ENCODE results near the gene CAMK2G.
A peak's percentile ranks its signal among the peaks of the same experiment; 100 is the strongest.
"Not testable (repeated sequence)": the region's sequence is repeated elsewhere in the genome, so short reads cannot be mapped to it uniquely, and the experiment has no call there.

Gene CAMK2G

DNA sequence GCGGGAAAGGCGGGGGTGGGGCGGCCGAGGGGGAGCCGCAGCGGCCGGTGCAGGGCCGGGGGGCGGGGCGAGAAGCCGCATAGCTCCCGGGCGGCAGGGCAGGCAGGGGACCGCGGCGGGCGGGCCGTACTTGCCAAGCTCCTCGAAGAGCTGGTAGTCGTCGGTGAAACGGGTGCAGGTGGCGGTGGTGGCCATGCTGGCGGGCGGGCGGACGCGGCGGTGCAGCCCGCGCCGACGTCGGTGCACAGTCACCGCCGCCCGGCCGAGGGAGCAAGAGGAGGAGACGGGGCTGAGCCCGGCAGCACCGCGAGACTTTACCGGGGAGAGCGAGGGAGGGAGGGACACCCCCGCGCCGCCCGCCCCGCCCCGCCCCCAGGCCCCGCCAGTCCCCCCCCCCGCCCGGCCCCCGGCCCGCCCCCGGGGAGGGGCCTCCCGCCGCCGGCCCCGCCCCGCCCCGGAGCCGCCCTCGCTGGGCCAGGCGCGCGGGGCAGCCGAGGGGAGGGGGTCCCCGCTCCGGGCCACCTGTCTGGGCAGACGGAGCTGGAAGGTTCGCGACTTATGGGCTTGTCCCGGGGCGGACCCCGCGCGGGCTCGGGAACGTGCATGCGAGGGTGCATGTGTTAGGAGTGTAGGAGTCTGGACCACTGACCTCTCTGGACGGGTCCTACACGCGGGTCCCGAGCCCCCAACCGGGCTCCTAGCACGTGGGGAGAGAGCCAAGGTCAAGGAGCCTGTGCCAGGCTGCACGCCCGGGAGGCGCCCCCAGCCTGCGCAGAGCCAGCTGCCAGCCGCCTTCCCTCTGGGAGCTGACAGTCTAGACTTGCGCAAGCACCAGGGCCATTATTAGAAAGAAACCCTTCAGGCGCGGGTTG lies at the start of gene CAMK2G:
CAMK2G (minus strand) TSS at position 289 of the 872 bp plus-strand sequence; CDS start at position 195, 94 bp downstream.
- ATAC-seq (replicated peaks; ENCODE audit: extremely low read depth, poor library complexity, severe bottlenecking): peak; percentile 76
- Mint-ChIP-seq H3K4me1 (peaks cover 53% of the 10 kb centered on the region), H3K9me3 (no peaks in the 10 kb centered on the region)

DNA sequence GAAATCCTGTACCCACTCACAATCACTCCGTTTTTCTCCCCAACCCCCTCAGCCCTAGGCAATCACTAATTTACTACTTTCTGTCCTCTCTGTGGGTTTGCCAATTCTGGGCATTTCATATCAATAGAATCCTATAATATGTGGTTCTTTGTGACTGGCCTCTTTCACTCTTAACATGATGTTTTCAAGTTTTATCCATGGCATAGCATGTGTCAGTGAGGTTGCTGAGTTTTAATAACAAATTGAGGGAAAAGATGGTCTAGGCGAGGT lies 48.4 kb upstream of the CAMK2G start:
- Mint-ChIP-seq H3K27ac (ENCODE audit: low read depth) (no peak overlapping the region), H3K27me3 (peaks cover 13% of the 10 kb centered on the region), H3K4me1 (peaks cover 22% of the 10 kb centered on the region), H3K36me3 (ENCODE audit: insufficient read depth) (peaks cover 3% of the 10 kb centered on the region), H3K4me3 (no peak overlapping the region), H3K9me3 (no peaks in the 10 kb centered on the region)
- ATAC-seq (replicated peaks; ENCODE audit: extremely low read depth, poor library complexity, severe bottlenecking) (no peak), DNase-seq (ENCODE audit: low spot score in 2 of 2) (no peak)

More for the DNA sequence above, at the start of gene CAMK2G:
- H3K36me3 Mint-ChIP-seq (ENCODE audit: insufficient read depth): peaks cover 22% of the 10 kb centered on the region
- peak within 1 kb of the TSS; percentile 59 for H3K27ac Mint-ChIP-seq (ENCODE audit: low read depth)
- peak; percentile 66 to 67 for DNase-seq (ENCODE audit: low spot score in 2 of 2)
- peak within 1 kb of the TSS; percentile 79 for H3K4me3 Mint-ChIP-seq
- H3K27me3 Mint-ChIP-seq: no peaks in the 10 kb centered on the region

DNA sequence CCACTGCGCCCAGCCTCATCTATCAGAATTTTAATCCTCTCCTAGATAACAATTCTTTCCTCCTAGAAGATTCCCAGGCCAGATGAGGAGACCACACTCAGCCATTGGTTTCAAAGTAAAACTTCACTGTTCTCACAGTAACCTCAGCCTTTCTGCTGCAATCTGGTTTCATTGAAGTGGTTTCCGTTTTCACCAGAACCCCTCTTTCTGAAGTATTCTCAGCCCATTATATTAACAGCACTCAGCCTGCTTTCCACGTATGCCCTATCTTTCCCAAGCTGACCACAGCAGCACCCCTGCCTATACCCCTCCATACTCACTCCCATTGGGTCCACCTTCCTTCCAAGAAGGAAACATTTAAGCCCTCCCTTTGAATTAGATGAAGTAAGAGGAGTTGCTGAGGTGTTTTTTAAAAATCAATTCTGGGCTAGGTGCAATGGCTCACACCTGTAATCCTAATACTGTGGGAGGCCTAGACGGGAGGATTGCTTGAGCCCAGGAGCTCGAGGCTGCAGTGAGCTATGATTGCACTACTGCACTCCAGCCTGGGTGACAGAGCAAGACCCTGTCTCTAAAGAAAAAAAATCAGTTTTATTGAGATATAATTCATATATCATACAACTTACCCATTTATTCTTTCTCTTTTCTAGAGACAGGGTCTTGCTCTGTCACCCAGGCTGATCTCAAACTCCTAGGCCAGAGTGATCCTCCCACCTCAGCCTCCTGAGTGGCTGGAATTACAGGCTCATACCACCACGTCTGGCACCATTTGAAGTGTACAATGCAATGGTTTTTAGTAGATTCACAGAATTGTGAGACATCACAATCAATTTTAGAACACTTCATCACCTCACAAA lies 47.9 kb upstream of the CAMK2G start:
- Mint-ChIP-seq H3K9me3 (no peaks in the 10 kb centered on the region), H3K27me3 (peaks cover 13% of the 10 kb centered on the region), H3K27ac (ENCODE audit: low read depth) (no peak overlapping the region), H3K4me1 (peaks cover 22% of the 10 kb centered on the region), H3K36me3 (ENCODE audit: insufficient read depth) (peaks cover 3% of the 10 kb centered on the region), H3K4me3 (peak overlapping the region; percentile 50)
- DNase-seq (ENCODE audit: low spot score in 2 of 2) (no peak), ATAC-seq (replicated peaks; ENCODE audit: extremely low read depth, poor library complexity, severe bottlenecking) (peak; percentile 94)

DNA sequence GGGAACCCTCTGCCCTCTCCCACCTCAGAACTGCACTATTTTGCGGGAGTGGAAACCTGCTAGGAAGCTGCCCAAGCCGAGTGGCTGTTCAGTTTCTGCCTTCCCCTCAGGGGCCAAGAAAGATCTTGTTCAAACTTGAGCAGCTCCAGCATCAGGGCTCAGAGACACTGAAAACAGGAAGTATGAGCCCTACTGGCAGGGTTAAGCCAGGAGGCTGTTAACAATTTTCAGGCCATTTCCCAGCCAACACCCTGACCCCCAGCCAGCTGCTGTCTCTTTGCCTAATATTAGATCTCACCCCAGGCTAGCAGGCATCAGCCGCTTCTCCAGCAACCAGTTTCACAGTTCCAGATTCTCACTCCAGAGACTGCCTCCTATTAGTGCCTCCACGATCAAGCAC lies 45.7 kb upstream of the CAMK2G start:
- no peak overlapping the region for H3K27ac Mint-ChIP-seq (ENCODE audit: low read depth)
- no peak for DNase-seq (ENCODE audit: low spot score in 2 of 2)
- no peak for ATAC-seq (replicated peaks; ENCODE audit: extremely low read depth, poor library complexity, severe bottlenecking)
- no peak overlapping the region for H3K4me3 Mint-ChIP-seq
- H3K4me1 Mint-ChIP-seq: peaks cover 22% of the 10 kb centered on the region
- H3K9me3 Mint-ChIP-seq: no peaks in the 10 kb centered on the region
- peaks cover 12% of the 10 kb centered on the region for H3K27me3 Mint-ChIP-seq
- peaks cover 3% of the 10 kb centered on the region for H3K36me3 Mint-ChIP-seq (ENCODE audit: insufficient read depth)

DNA sequence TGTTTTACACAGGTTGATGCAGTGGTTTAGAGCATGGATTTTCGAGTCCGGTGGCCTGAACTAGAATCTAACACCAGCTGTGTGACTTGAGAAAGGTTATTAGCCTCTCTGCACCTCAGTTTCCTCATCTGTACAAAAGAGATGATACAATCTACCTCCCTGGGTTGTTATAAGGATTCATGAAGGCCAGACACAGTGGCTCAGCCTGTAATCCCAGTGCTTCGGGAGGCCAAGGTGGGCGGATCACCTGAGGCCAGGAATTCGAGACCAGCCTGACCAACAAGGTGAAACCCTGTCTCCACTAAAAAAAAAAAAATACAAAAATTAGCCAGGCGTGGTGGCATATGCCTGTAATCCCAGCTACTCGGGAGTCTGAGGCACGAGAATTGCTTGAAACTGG lies 45.1 kb upstream of the CAMK2G start:
- H3K36me3 Mint-ChIP-seq (ENCODE audit: insufficient read depth); H3K27ac Mint-ChIP-seq (ENCODE audit: low read depth); H3K9me3 Mint-ChIP-seq; H3K27me3 Mint-ChIP-seq; DNase-seq (ENCODE audit: low spot score in 2 of 2); ATAC-seq (replicated peaks; ENCODE audit: extremely low read depth, poor library complexity, severe bottlenecking); H3K4me3 Mint-ChIP-seq: not testable (repeated sequence)
- H3K4me1 Mint-ChIP-seq: peaks cover 22% of the 10 kb centered on the region

DNA sequence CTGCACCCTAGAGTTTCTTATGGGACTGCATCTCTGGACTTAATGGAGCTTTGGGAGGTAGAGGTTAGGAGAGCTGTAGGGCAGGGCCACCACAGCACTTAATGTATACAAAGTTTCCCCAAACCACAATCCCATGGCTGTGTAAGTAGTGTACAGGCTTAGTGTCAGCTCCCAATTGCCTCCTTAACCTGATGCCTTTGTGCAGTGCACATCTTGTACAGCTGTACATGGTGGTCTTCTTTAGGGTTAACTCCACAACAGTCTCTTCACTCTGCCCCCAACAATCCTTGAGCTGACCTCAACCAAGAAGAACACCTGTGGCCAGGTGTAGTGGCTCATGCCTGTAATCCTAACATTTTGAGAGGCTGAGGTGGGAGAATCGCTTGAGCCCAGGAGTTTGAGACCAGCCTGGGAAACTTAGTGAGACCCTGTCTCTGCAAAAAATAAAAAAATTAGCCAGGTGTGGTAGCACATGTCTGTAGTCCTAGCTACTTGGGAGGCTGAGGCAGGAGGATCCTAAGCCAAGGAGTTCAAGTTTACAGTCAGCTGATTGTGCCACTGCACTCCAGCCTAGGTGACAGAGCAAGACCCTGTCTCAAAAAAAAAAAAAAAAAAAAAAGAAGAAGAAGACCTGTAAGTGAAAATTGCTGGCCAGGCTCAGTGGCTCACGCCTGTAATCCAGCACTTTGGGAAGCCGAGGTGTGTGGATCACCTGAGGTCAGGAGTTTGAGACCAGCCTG lies 43.4 kb upstream of the CAMK2G start:
- no peaks in the 10 kb centered on the region for H3K9me3 Mint-ChIP-seq
- ATAC-seq (replicated peaks; ENCODE audit: extremely low read depth, poor library complexity, severe bottlenecking) (no peak), DNase-seq (ENCODE audit: low spot score in 2 of 2) (no peak)
- H3K4me3 Mint-ChIP-seq: no peak overlapping the region
- H3K4me1 Mint-ChIP-seq: peaks cover 19% of the 10 kb centered on the region
- peaks cover 2% of the 10 kb centered on the region for H3K36me3 Mint-ChIP-seq (ENCODE audit: insufficient read depth)
- peaks cover 14% of the 10 kb centered on the region for H3K27me3 Mint-ChIP-seq
- no peak overlapping the region for H3K27ac Mint-ChIP-seq (ENCODE audit: low read depth)

DNA sequence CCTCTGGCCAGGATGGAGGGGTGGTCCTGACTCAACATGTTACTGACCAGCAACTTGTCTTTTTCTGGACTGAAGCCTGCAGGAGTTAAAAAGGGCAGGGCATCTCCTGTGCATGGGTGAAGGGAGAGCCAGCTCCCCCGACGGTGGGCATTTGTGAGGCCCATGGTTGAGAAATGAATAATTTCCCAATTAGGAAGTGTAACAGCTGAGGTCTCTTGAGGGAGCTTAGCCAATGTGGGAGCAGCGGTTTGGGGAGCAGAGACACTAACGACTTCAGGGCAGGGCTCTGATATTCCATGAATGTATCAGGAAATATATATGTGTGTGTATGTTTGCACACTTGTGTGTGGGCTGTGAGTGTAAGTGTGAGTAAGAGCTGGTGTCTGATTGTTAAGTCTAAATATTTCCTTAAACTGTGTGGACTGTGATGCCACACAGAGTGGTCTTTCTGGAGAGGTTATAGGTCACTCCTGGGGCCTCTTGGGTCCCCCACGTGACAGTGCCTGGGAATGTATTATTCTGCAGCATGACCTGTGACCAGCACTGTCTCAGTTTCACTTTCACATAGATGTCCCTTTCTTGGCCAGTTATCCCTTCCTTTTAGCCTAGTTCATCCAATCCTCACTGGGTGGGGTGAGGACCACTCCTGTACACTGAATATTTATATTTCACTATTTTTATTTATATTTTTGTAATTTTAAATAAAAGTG lies 42.6 kb upstream of the CAMK2G start:
- Mint-ChIP-seq H3K4me1 (peaks cover 12% of the 10 kb centered on the region), H3K27me3 (peaks cover 17% of the 10 kb centered on the region), H3K27ac (ENCODE audit: low read depth) (no peak overlapping the region), H3K36me3 (ENCODE audit: insufficient read depth) (no peaks in the 10 kb centered on the region), H3K9me3 (no peaks in the 10 kb centered on the region), H3K4me3 (no peak overlapping the region)
- ATAC-seq (replicated peaks; ENCODE audit: extremely low read depth, poor library complexity, severe bottlenecking): no peak
- no peak for DNase-seq (ENCODE audit: low spot score in 2 of 2)

DNA sequence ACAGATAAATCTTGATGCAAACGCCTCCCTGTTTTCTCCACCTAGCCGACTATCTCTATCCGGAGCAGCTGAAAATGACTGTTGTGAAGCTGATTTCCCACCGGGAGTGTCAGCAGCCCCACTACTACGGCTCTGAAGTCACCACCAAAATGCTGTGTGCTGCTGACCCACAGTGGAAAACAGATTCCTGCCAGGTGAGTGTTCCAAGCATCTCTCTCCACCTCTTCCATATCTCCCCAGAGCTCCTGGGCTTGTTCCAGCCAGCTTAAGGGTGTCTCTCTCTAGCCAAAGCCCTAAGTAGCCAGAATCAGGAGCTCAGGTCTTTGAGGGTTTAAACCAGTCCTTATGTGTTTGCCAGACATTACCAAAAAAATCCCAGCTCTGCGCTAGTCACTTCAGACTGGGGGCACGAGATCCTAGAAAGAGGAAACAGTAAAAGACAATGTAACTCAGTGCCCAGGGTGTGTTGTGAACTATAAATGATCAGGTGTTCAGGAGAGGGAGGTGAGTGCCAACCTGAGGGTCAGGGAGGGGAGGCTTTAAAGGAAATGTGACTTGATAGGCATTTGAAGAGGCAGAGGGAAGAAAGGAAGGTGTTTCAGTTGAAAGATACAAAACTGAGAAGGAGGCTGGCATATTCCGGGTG lies 41.0 kb upstream of the CAMK2G start:
- Mint-ChIP-seq H3K36me3 (ENCODE audit: insufficient read depth) (no peaks in the 10 kb centered on the region), H3K27me3 (peaks cover 31% of the 10 kb centered on the region), H3K9me3 (no peaks in the 10 kb centered on the region), H3K4me1 (peaks cover 20% of the 10 kb centered on the region), H3K27ac (ENCODE audit: low read depth) (no peak overlapping the region), H3K4me3 (no peak overlapping the region)
- no peak for ATAC-seq (replicated peaks; ENCODE audit: extremely low read depth, poor library complexity, severe bottlenecking)
- DNase-seq (ENCODE audit: low spot score in 2 of 2): no peak

DNA sequence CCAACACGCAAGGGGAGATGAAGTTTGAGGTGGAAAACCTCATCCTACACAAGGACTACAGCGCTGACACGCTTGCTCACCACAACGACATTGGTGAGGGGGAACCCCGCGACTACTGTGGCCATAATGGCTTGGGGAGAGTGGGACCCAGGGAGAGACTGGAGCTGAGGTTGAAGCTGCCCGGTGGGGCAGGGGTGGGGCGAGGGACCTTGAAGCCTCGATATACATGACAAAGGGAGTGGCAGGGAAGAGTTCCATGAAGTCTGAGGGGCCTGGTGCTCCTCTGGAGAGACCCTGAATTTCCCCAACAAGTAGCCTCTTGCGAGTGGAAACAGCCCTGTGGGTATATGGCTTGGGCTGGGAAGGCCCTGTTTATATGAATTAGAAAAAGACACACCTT lies 39.7 kb upstream of the CAMK2G start:
- H3K27me3 Mint-ChIP-seq: peaks cover 38% of the 10 kb centered on the region
- ATAC-seq (replicated peaks; ENCODE audit: extremely low read depth, poor library complexity, severe bottlenecking): no peak

DNA sequence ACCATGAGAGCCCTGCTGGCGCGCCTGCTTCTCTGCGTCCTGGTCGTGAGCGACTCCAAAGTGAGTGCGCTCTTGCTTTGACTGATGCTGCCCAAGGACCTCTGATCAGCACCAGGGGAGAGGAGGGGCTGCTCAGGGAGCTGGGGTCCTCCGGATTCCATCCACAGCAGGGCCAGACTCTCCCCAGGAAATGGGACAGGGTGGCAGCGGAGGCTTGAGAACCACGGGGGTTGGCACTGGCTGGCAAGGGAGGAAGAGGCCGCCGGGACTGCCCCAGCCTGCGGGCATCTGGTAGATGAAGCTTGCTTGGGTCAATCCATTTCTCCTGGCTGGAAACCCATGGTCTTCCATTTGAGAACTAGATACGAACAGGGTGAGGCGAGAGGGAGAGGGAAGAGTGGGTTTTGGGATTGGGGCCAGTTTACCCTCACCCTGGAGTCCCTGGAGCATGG lies 37.2 kb upstream of the CAMK2G start:
- DNase-seq (ENCODE audit: low spot score in 2 of 2) (no peak), ATAC-seq (replicated peaks; ENCODE audit: extremely low read depth, poor library complexity, severe bottlenecking) (no peak)
- Mint-ChIP-seq H3K27me3 (peaks cover 38% of the 10 kb centered on the region), H3K4me1 (peaks cover 27% of the 10 kb centered on the region), H3K9me3 (no peaks in the 10 kb centered on the region), H3K4me3 (peak overlapping the region; percentile 88), H3K36me3 (ENCODE audit: insufficient read depth) (peaks cover 2% of the 10 kb centered on the region), H3K27ac (ENCODE audit: low read depth) (peak overlapping the region; percentile 87)

More for the DNA sequence above, 39.7 kb upstream of the CAMK2G start:
- Mint-ChIP-seq H3K4me1 (peaks cover 22% of the 10 kb centered on the region), H3K27ac (ENCODE audit: low read depth) (no peak overlapping the region), H3K4me3 (no peak overlapping the region), H3K9me3 (no peaks in the 10 kb centered on the region), H3K36me3 (ENCODE audit: insufficient read depth) (no peaks in the 10 kb centered on the region)
- no peak for DNase-seq (ENCODE audit: low spot score in 2 of 2)

DNA sequence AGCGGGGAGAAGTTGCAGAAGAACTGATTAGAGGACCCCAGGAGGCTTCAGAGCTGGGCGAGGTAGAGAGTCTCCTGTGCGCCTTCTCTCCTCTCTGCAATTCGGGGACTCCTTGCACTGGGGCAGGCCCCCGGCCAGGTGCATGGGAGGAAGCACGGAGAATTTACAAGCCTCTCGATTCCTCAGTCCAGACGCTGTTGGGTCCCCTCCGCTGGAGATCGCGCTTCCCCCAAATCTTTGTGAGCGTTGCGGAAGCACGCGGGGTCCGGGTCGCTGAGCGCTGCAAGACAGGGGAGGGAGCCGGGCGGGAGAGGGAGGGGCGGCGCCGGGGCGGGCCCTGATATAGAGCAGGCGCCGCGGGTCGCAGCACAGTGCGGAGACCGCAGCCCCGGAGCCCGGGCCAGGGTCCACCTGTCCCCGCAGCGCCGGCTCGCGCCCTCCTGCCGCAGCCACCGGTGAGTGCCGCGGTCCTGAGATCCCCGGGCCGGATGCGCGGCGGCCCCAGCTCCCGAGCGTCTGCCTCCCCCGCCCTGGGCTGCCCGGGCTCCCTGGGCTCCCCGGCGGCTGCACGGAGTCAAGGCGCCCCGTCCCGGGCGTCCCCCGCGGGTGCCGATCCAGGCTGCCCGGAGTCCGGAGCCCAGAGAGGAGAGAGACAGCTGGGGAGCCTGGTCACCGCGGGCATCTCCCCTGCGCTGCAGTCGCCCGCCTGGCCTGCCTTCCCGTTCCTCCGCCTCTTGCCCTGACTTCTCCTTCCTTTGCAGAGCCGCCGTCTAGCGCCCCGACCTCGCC lies 36.6 kb upstream of the CAMK2G start, which contains the start of gene PLAU:
PLAU (plus strand) TSS at position 369 of the 789 bp plus-strand sequence. CDS start 424 bp downstream, outside the sequence.
- peaks cover 27% of the 10 kb centered on the region for H3K4me1 Mint-ChIP-seq
- peak within 1 kb of the TSS; percentile 88 for H3K4me3 Mint-ChIP-seq
- peak; percentile 61 for ATAC-seq (replicated peaks; ENCODE audit: extremely low read depth, poor library complexity, severe bottlenecking)
- peak within 1 kb of the TSS; percentile 87 for H3K27ac Mint-ChIP-seq (ENCODE audit: low read depth)
- H3K27me3 Mint-ChIP-seq: peaks cover 38% of the 10 kb centered on the region
- H3K36me3 Mint-ChIP-seq (ENCODE audit: insufficient read depth): peaks cover 2% of the 10 kb centered on the region
- peak in 1 of 2 donors; percentile 32 for DNase-seq (ENCODE audit: low spot score in 2 of 2)
- no peaks in the 10 kb centered on the region for H3K9me3 Mint-ChIP-seq

Measured in central memory CD8-positive, alpha-beta T cell (primary cell).